SU-DHL-6 (cell line): ENCODE results near the gene HOXA11.

Experiments
- CTCF ChIP-seq: fragments of 200-600 bp; sonication (generic); IDR thresholded peaks from one replicate; pipeline ENCODE4 v1.5.1; 2017; ENCODE audit warnings: antibody characterized with exemption, mild to moderate bottlenecking, low read length, moderate library complexity; ENCODE audit not compliant: insufficient read depth, poor library complexity, severe bottlenecking
- EZH2phosphoT487 ChIP-seq: fragments of 200-600 bp; sonication (generic), shearing (Covaris generic); conservative IDR thresholded peaks from 2 replicates; pipeline ENCODE4 v1.6.1; 2018; ENCODE audit warnings: mild to moderate bottlenecking, antibody characterized with exemption, low read length, moderate library complexity, mixed read lengths

GRCh38 chr7:27188386-27189294 lies 3.6 kb upstream of the HOXA11 start:
- TF ChIP-seq CTCF: no peak
- TF ChIP-seq EZH2phosphoT487: no peak
